Sigmoid colon (tissue), 4 donors: ENCODE results near the gene SLC35F6.

ENCODE experiments used
- POLR2A ChIP-seq, 2 donors: fragments of 450-650 bp; IDR thresholded peaks; one replicate each; pipeline ENCODE4 v1.6.1; 2016; ENCODE audit warnings: antibody characterized with exemption in 2 of 2, mild to moderate bottlenecking in 2 of 2, moderate library complexity in 2 of 2
- POLR2AphosphoS5 ChIP-seq, 4 donors: sonication (generic); formaldehyde crosslinking; IDR thresholded peaks; one replicate each; pipeline ENCODE4 v1.6.1; 2017; ENCODE audit warnings: antibody characterized with exemption in 4 of 4
- TF ChIP-seq, protein P1 (sequence below), 4 experiments: fragments of 450-650 bp in 3 of 4; fragments of 200-600 bp in 1 of 4; IDR thresholded peaks; one replicate each; pipeline ENCODE4 v1.5.1; 2016 to 2019; ENCODE audit warnings: antibody characterized with exemption in 4 of 4, mild to moderate bottlenecking in 3 of 4, moderate library complexity in 2 of 4

DNA sequence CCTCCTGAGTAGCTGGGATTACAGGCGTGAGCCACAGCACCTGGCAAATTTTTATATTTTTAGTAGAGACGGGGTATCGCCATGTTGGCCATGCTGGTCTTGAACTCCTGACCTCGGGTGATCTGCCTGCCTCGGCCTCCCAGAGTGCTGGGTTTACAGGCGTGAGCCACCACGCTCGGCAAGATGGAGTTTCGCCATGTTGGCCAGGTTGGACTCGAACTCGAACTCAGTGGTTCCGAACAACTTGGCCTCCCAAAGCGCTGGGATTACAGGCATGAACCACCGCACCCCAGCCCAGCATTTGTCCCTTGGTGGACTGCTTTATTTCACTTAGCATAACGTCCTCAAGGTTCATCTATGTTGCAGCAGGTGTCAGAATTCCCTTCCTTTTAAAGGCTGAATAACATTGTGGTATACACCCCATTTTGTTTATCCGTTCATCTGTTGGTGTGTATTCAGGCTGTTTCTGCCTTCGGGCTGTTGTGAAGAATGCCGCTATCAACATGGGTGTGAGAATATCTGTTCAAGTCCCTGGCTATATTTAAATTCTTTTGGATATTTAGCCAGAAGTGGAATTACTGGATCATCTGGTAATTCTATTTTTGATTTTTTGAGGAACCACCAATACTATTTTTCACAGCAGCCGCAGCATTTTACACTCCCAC, 20.6 kb downstream of the SLC35F6 start:
- TF ChIP-seq, protein P1, sequence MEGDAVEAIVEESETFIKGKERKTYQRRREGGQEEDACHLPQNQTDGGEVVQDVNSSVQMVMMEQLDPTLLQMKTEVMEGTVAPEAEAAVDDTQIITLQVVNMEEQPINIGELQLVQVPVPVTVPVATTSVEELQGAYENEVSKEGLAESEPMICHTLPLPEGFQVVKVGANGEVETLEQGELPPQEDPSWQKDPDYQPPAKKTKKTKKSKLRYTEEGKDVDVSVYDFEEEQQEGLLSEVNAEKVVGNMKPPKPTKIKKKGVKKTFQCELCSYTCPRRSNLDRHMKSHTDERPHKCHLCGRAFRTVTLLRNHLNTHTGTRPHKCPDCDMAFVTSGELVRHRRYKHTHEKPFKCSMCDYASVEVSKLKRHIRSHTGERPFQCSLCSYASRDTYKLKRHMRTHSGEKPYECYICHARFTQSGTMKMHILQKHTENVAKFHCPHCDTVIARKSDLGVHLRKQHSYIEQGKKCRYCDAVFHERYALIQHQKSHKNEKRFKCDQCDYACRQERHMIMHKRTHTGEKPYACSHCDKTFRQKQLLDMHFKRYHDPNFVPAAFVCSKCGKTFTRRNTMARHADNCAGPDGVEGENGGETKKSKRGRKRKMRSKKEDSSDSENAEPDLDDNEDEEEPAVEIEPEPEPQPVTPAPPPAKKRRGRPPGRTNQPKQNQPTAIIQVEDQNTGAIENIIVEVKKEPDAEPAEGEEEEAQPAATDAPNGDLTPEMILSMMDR (IDR thresholded peaks at IDR 0.05) = no peak
- TF ChIP-seq POLR2AphosphoS5 (IDR thresholded peaks at IDR 0.05) (no peak), POLR2A (IDR thresholded peaks at IDR 0.05) (no peak)
